K562 (cell line): ENCODE results near the gene MEF2D. TPM values are rescaled to one million over a fixed set of nuclear protein-coding genes. Genes with fewer than 3 reads are reported as not detected.

ENCODE experiments used
- ATAC-seq: fragments of 200-7000 bp; cut with Tn5 transposase; 3 replicates; pipeline ENCODE4 v1.9.1; 2020; ENCODE audit warnings: moderate library complexity
- BruUV-seq: library from RNA; stranded (reverse); fragments of 400-500 nt; replicated peaks from 2 replicates; lab custom pipeline; 2021; lab: Mats Ljungman, UMichigan
- CTCF ChIA-PET: fragments of 300-600 bp; formaldehyde crosslinking; extraction: SDS; loops from one replicate; lab custom pipeline; 2021; ENCODE audit warnings: low intra/inter-chr PET ratio; lab: Yijun Ruan, JAX
- POLR2A ChIA-PET: fragments of 300-600, 350-650 bp; sonication (Branson Sonifier 250); formaldehyde crosslinking; extraction: SDS; loops from one replicate; lab custom pipeline; 2021; ENCODE audit warnings: antibody characterized with exemption, inconsistent platforms; lab: Yijun Ruan, JAX
- DNase-seq, 4 experiments: peaks; one replicate each; pipeline versions ENCODE4 v3.0.0 to v3.0.0-alpha.2; 2011 to 2018; ENCODE audit warnings: low spot score in 3 of 4, mixed read lengths in 3 of 4; ENCODE audit errors: extremely low read depth in 1 of 4
- FAIRE-seq: peaks from 2 replicates; lab custom pipeline; 2011; peaks lifted over from hg19 to GRCh38; lab: Jason Lieb, UNC
- H2AFZ ChIP-seq: 2 replicates; pipeline ENCODE4 v1.6.0; 2011; ENCODE audit warnings: low read depth, low read length, control low read depth, inconsistent platforms
- H3K27ac ChIP-seq: fragments of 200-600 bp; 3 replicates; pipeline ENCODE4 v1.8.0; 2011; ENCODE audit warnings: low read depth, mild to moderate bottlenecking, control low read depth, inconsistent platforms, low read length, moderate library complexity, mixed read lengths; ENCODE audit errors: extremely low read depth
- H3K27me3 ChIP-seq, 2 experiments: fragments of 300-600 bp in 1 of 2; 2 replicates in 1 of 2; 3 replicates in 1 of 2; pipeline versions ENCODE4 v1.6.0 to v1.8.0; 2011; ENCODE audit warnings: inconsistent platforms in 2 of 2, low read length in 2 of 2, mild to moderate bottlenecking in 1 of 2, mixed read lengths in 1 of 2, moderate library complexity in 1 of 2; ENCODE audit not compliant: control insufficient read depth in 2 of 2, insufficient read depth in 2 of 2
- H3K36me3 ChIP-seq: fragments of 300-600 bp; 3 replicates; pipeline ENCODE4 v1.8.0; 2011; ENCODE audit warnings: mild to moderate bottlenecking, low read length, inconsistent platforms; ENCODE audit not compliant: control insufficient read depth, insufficient read depth
- H3K4me1 ChIP-seq, 2 experiments: fragments of 200-600 bp in 1 of 2; replicated peaks in 1 of 2; 2 replicates in 1 of 2; 3 replicates in 1 of 2; pipeline versions ENCODE4 v1.5.1 to v1.8.0; 2011; ENCODE audit warnings: inconsistent platforms in 2 of 2, low read length in 2 of 2, mild to moderate bottlenecking in 1 of 2, mixed read lengths in 1 of 2, moderate library complexity in 1 of 2; ENCODE audit not compliant: control insufficient read depth in 2 of 2, insufficient read depth in 2 of 2
- H3K4me2 ChIP-seq: 2 replicates; pipeline ENCODE4 v1.6.1; 2011; ENCODE audit warnings: low read length, control low read depth, inconsistent platforms, mixed read lengths; ENCODE audit not compliant: insufficient read depth
- H3K4me3 ChIP-seq: fragments of 200-600 bp; sonication (generic), shearing (Covaris generic); 2 replicates; pipeline ENCODE4 v1.5.1; 2016; ENCODE audit warnings: control low read depth, inconsistent platforms
- H3K79me2 ChIP-seq: fragments of 200-600 bp; 3 replicates; pipeline ENCODE4 v1.8.0; 2011; ENCODE audit warnings: low read length, inconsistent platforms; ENCODE audit not compliant: control insufficient read depth, insufficient read depth
- H3K9ac ChIP-seq, 2 experiments: 2 replicates each; pipeline versions ENCODE4 v1.6.0 to v1.6.1; 2011; ENCODE audit warnings: low read depth in 2 of 2, low read length in 2 of 2, control low read depth in 1 of 2, inconsistent platforms in 1 of 2, mild to moderate bottlenecking in 1 of 2, mixed read lengths in 1 of 2; ENCODE audit not compliant: insufficient read depth in 1 of 2
- H3K9me1 ChIP-seq: one replicate; pipeline ENCODE4 v1.6.0; 2011; ENCODE audit warnings: inconsistent platforms, mild to moderate bottlenecking, low read length, moderate library complexity; ENCODE audit not compliant: control insufficient read depth, insufficient read depth
- H3K9me3 ChIP-seq: replicated peaks from 2 replicates; pipeline ENCODE4 v1.5.1; 2011; ENCODE audit warnings: low read depth, low read length, inconsistent platforms; ENCODE audit not compliant: control insufficient read depth, insufficient read depth
- H4K20me1 ChIP-seq: replicated peaks from 2 replicates; pipeline ENCODE4 v1.6.1; 2011; ENCODE audit warnings: low read length, inconsistent platforms, mixed read lengths; ENCODE audit not compliant: control insufficient read depth, insufficient read depth
- FOXP4 ChIP-seq: sonication (generic); formaldehyde crosslinking; IDR thresholded peaks from 2 replicates; pipeline ENCODE4 v1.8.0; 2022; ENCODE audit warnings: mild to moderate bottlenecking, missing genetic modification reagents, borderline replicate concordance
- RHOXF2B ChIP-seq: fragments of 250-450 bp; sonication (Bioruptor Pico); conservative IDR thresholded peaks from 2 replicates; pipeline ENCODE4 v1.5.1; 2021
- SPI1 ChIP-seq: IDR thresholded peaks from 2 replicates; pipeline ENCODE4 v1.6.1; 2011; ENCODE audit warnings: low read depth, low read length, control low read depth, borderline replicate concordance
- ZNF263 ChIP-seq: sonication (generic); formaldehyde crosslinking; IDR thresholded peaks from 2 replicates; pipeline ENCODE4 v1.8.0; 2022; ENCODE audit warnings: mild to moderate bottlenecking, missing genetic modification reagents, borderline replicate concordance
- WGBS: fragments of 100-300 bp; shearing (Covaris generic); methylation state at CpG from one replicate; pipeline ENCODE4 v1.1.6; 2016; ENCODE audit warnings: low coverage, mixed read lengths; ENCODE audit not compliant: insufficient coverage; ENCODE audit errors: missing lambda C conversion rate; 5-methylcytosine and 5-hydroxymethylcytosine counted together
- in situ Hi-C: fragments of 300-500 bp; cut with MboI; formaldehyde crosslinking; loops from 4 replicates; pipeline ENCODE4 v1.15.0; 2018; ENCODE audit warnings: inconsistent platforms, mixed read lengths
- intact Hi-C: fragments of 100-400 bp; cut with micrococcal nuclease; formaldehyde crosslinking; loops from 2 replicates; pipeline ENCODE4 v1.14.2; 2022
- polyA plus RNA-seq, 8 experiments: library from polyadenylated mRNA; depleted of rRNA in 4 of 8; stranded (reverse) in 5 of 8; unstranded in 3 of 8; fragments of >200 nt; fragmentation: Nextera tagmentation in 2 of 8; fragmentation: Illumina TruSeq in 1 of 8; extraction: Ambion mirVana in 2 of 8; extraction: Trizol in 1 of 8; gene quantifications; 2 replicates each; pipeline versions ENCODE4 v1.2.1 to v1.2.3, GENCODE V29; 2011 to 2014; ENCODE audit warnings: inconsistent platforms in 1 of 8, missing spikeins in 1 of 8
- total RNA-seq, 7 experiments: library from RNA; depleted of rRNA in 6 of 7; stranded (reverse); fragments of >200 nt in 6 of 7; fragmentation: Illumina TruSeq in 2 of 7; extraction: Trizol in 2 of 7; gene quantifications; 2 replicates each; pipeline versions ENCODE4 v1.2.1 to v1.2.3, GENCODE V29; 2011 to 2021; ENCODE audit warnings: low replicate concordance in 1 of 7

The MEF2D gene
- total and polyA plus RNA-seq, 9 of the 15 experiments (the other 6 are each of a cell fraction or from before 2014, with no cell fraction given): 0.10 to 19.5 (median 2.6) TPM

GRCh38 chr1:156431366-156431765 lies 69.2 kb downstream of the MEF2D start:
- no peaks in the 10 kb centered on the region for H3K9me3 ChIP-seq
- DNase-seq (no peak), ATAC-seq (no peak), FAIRE-seq (no peak)
- no peak overlapping the region for H3K4me3 ChIP-seq
- peaks cover 12 to 15% of the 10 kb centered on the region in 2 experiments; a peak in 4 of 5 replicates for H3K4me1 ChIP-seq
- peak; percentile 60; the same call in 1 of the 2 replicates for TF ChIP-seq SPI1
- no peak for TF ChIP-seq FOXP4 (CRISPR knock-in tag)
- no peaks in the 10 kb centered on the region for H4K20me1 ChIP-seq
- no peaks in the 10 kb centered on the region for H3K36me3 ChIP-seq
- H3K4me2 ChIP-seq: no peak overlapping the region
- ChIA-PET POLR2A (interaction anchor here (0.6 to 1.0 kb wide), 2 partner anchors 10 to 531 kb away, joined by 3 read pairs; no protein-coding TSS in a partner anchor), CTCF (no interaction called here)
- H2AFZ ChIP-seq: no peak overlapping the region; the same call in 1 of the 2 replicates
- H3K27ac ChIP-seq: no peak overlapping the region
- H3K9ac ChIP-seq: no peak overlapping the region
- no peaks in the 10 kb centered on the region for H3K79me2 ChIP-seq
- BruUV-seq: no TSS peak
- H3K27me3 ChIP-seq: peaks cover 42 to 48% of the 10 kb centered on the region in 2 experiments
- WGBS: 28% methylated on average over 4 of the region's 4 CpGs
- intact Hi-C loops (no loop called here), in situ Hi-C loops (no loop called here)
- H3K9me1 ChIP-seq: no peaks in the 10 kb centered on the region

- ChIA-PET CTCF (no interaction called here), POLR2A (interaction anchor here (0.6 to 1.0 kb wide), 2 partner anchors 9 to 530 kb away, joined by 3 read pairs; no protein-coding TSS in a partner anchor)
- no peak overlapping the region for H2AFZ ChIP-seq
- H3K9me3 ChIP-seq: no peaks in the 10 kb centered on the region
- 0% methylated on average over 2 of the region's 3 CpGs for WGBS
- H3K27ac ChIP-seq: no peak overlapping the region
- DNase-seq (no peak), FAIRE-seq (no peak), ATAC-seq (no peak)
- no peak overlapping the region for H3K9ac ChIP-seq
- intact Hi-C loops (no loop called here), in situ Hi-C loops (no loop called here)
- TF ChIP-seq RHOXF2B (CRISPR knock-in tag) (no peak), ZNF263 (CRISPR knock-in tag) (no peak)
- no TSS peak for BruUV-seq
- no peaks in the 10 kb centered on the region for H3K79me2 ChIP-seq
- H3K4me3 ChIP-seq: no peak overlapping the region
- H3K36me3 ChIP-seq: no peaks in the 10 kb centered on the region
- peaks cover 7 to 15% of the 10 kb centered on the region in 2 experiments; a peak in 4 of 5 replicates for H3K4me1 ChIP-seq
- no peaks in the 10 kb centered on the region for H4K20me1 ChIP-seq
- peaks cover 40 to 48% of the 10 kb centered on the region in 2 experiments for H3K27me3 ChIP-seq
- H3K4me2 ChIP-seq: no peak overlapping the region
- no peaks in the 10 kb centered on the region for H3K9me1 ChIP-seq
These were observed 69.7 kb downstream of the MEF2D start for GRCh38 chr1:156430866-156431265.
